ENCODE results near the gene FBXL7. TPM values are rescaled to one million over a fixed set of nuclear protein-coding genes. Genes with fewer than 3 reads are reported as not detected.

FBXL7 gene
- total RNA-seq, 1 donor from 2014 or later: 4.4 TPM

DNA sequence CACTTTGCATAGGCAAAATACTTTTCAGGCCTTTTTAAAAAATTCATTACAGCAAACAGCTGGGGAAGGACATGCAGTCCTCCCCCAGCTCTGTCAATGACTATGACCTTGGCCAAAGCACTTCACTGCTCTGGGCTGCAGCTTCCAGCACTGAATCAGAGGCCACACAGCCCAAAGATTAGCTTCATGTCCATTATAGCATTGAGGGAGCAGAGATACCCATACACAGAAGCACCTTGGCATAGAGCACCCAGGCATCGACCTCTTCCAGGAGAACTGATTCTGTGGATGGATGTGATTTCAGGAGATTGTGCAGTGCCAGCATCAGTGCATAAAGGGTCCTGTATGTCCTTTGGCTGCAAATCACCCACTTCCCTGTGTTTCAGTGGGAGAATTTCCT, 437.7 kb downstream of the FBXL7 start:
- no peak for DNase-seq (ENCODE audit: low read depth)
- H3K4me3 ChIP-seq (ENCODE audit: low read depth, low read length): no peak overlapping the region
- H3K36me3 ChIP-seq (ENCODE audit: control insufficient read depth, insufficient read depth, low read length): no peaks in the 10 kb centered on the region
- TF ChIP-seq, protein P1, sequence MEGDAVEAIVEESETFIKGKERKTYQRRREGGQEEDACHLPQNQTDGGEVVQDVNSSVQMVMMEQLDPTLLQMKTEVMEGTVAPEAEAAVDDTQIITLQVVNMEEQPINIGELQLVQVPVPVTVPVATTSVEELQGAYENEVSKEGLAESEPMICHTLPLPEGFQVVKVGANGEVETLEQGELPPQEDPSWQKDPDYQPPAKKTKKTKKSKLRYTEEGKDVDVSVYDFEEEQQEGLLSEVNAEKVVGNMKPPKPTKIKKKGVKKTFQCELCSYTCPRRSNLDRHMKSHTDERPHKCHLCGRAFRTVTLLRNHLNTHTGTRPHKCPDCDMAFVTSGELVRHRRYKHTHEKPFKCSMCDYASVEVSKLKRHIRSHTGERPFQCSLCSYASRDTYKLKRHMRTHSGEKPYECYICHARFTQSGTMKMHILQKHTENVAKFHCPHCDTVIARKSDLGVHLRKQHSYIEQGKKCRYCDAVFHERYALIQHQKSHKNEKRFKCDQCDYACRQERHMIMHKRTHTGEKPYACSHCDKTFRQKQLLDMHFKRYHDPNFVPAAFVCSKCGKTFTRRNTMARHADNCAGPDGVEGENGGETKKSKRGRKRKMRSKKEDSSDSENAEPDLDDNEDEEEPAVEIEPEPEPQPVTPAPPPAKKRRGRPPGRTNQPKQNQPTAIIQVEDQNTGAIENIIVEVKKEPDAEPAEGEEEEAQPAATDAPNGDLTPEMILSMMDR (IDR thresholded peaks at IDR 0.05; ENCODE audit: insufficient read depth, low read length, poor library complexity, severe bottlenecking): no peak
- no peaks in the 10 kb centered on the region for H3K27me3 ChIP-seq (ENCODE audit: control insufficient read depth, insufficient read depth, low read length)

DNA sequence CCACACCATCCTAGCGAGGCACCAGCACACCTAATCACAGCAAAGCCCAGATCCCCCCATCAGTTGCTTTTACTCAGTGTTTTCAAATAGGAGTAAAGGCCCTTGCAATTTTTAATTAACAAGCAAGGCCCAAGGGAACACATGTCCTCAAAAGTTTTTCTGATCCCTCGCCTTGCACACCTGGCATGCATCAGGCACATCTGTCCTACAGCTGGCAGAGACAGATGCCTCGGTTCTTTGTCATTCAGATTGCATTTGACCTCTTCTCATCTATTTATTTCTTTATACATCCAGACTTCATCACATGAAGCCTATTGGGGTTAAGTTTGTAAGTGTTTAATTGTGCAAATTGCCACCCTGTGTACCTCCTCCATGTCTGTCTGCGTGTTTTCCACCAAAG, 438.2 kb downstream of the FBXL7 start:
- Histone ChIP-seq H3K36me3 (ENCODE audit: control insufficient read depth, insufficient read depth, low read length) (no peaks in the 10 kb centered on the region), H3K4me3 (ENCODE audit: low read depth, low read length) (no peak overlapping the region), H3K27me3 (ENCODE audit: control insufficient read depth, insufficient read depth, low read length) (no peaks in the 10 kb centered on the region)
- TF ChIP-seq, protein P1 (IDR thresholded peaks at IDR 0.05; ENCODE audit: insufficient read depth, low read length, poor library complexity, severe bottlenecking): no peak
- DNase-seq (ENCODE audit: low read depth): no peak

DNA sequence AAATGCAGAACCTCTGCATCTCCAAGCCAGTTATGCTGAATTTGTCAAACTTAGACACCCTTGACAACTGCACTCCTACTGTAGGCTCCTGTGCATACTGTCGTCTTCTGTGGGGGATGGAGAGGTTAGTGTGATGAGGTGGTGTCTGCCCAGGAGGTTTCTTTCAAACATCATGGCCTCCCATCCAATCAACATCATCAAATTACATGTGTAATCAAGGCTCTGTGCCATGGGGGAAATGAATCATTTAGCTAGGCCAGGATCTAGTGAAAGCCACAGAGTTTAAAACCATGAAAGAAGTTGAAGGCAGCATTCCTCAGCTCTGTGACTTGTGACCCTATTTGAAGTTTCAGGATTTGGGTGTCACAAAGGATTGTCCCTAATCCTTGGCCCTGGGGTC, 439.0 kb downstream of the FBXL7 start:
- H3K36me3 ChIP-seq (ENCODE audit: control insufficient read depth, insufficient read depth, low read length): no peaks in the 10 kb centered on the region
- peak; percentile 16 for DNase-seq (ENCODE audit: low read depth)
- TF ChIP-seq, protein P1 (IDR thresholded peaks at IDR 0.05; ENCODE audit: insufficient read depth, low read length, poor library complexity, severe bottlenecking): no peak
- no peaks in the 10 kb centered on the region for H3K27me3 ChIP-seq (ENCODE audit: control insufficient read depth, insufficient read depth, low read length)
- no peak overlapping the region for H3K4me3 ChIP-seq (ENCODE audit: low read depth, low read length)

DNA sequence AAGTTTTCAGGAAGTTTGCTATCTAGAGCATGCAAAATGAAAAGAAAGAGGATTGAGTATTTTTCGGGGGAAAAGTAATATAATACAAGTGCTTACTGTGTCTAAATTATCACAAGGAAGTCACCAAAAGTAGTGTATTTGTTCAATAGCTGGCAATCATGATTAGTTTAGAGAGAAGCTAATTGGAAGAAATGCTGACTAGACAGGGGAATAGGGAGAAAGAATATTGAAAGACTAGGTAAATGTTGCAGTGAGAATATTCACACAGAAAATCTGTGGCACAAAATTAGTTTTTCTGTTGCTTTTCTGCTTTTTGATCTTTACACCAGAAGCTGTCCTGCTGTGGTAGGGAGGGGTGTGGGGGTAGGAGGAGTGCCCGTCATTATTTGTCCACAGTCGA, 440.9 kb downstream of the FBXL7 start:
- no peak for DNase-seq (ENCODE audit: low read depth)
- Histone ChIP-seq H3K36me3 (ENCODE audit: control insufficient read depth, insufficient read depth, low read length) (no peaks in the 10 kb centered on the region), H3K4me3 (ENCODE audit: low read depth, low read length) (no peak overlapping the region), H3K27me3 (ENCODE audit: control insufficient read depth, insufficient read depth, low read length) (no peaks in the 10 kb centered on the region)
- TF ChIP-seq, protein P1 (IDR thresholded peaks at IDR 0.05; ENCODE audit: insufficient read depth, low read length, poor library complexity, severe bottlenecking): no peak

DNA sequence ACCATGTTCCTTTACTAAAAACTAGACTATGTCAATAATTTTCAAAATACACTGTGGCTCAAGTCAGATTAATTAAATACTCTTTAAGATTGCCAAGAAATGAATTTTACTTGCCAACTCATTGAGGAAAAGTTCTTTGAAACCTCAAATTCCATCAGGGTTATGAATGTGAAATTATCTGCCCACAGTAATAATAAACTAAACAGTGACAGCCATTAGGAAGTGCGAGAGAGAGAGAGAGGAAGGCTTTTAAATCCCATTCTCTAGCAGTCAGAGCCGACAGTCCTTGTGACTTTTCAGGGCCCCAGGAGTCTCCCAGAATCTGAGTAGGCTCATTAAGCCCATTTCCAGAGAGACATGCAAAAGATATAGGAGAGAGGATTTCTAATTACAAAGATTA, 443.5 kb downstream of the FBXL7 start:
- no peak for DNase-seq (ENCODE audit: low read depth)

DNA sequence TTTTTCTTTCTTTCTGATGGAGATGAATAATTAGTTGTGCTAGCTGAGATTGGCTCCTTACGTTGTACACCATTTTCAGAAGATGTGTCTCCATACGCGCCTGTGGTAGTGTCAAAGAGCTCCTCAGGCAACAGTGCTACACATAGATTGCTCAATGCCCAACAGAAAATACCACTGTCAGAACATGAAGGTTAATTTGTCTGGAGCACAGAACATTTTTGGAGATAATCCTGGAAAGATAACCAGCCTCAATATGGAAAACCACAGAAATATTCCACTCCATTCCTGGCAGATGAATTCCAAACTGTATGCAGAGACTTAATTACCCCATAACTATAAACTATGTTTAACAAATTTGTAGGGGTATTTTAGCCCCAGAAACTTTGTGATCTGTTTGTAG, 446.0 kb downstream of the FBXL7 start:
- Histone ChIP-seq H3K4me3 (ENCODE audit: low read depth, low read length) (no peak overlapping the region), H3K27me3 (ENCODE audit: control insufficient read depth, insufficient read depth, low read length) (no peaks in the 10 kb centered on the region), H3K36me3 (ENCODE audit: control insufficient read depth, insufficient read depth, low read length) (no peaks in the 10 kb centered on the region)
- TF ChIP-seq, protein P1 (IDR thresholded peaks at IDR 0.05; ENCODE audit: insufficient read depth, low read length, poor library complexity, severe bottlenecking): no peak
- DNase-seq (ENCODE audit: low read depth): no peak

More for the DNA sequence above, 443.5 kb downstream of the FBXL7 start:
- no peak overlapping the region for H3K4me3 ChIP-seq (ENCODE audit: low read depth, low read length)
- H3K27me3 ChIP-seq (ENCODE audit: control insufficient read depth, insufficient read depth, low read length): no peaks in the 10 kb centered on the region
- TF ChIP-seq, protein P1 (IDR thresholded peaks at IDR 0.05; ENCODE audit: insufficient read depth, low read length, poor library complexity, severe bottlenecking): no peak
- H3K36me3 ChIP-seq (ENCODE audit: control insufficient read depth, insufficient read depth, low read length): no peaks in the 10 kb centered on the region

All from kidney epithelial cell (primary cell).